ENCODE measurements around the gene ANKMY2.
"Not testable (repeated sequence)": the region's sequence is repeated elsewhere in the genome, so short reads cannot be mapped to it uniquely, and the experiment has no call there.

ANKMY2 gene

GRCh38 chr7:16669581-16669980 lies 24.0 kb upstream of the ANKMY2 start:
- no peak overlapping the region for H3K4me3 ChIP-seq (ENCODE audit: low read depth, low read length)
- TF ChIP-seq CTCF (IDR thresholded peaks at IDR 0.05; ENCODE audit: borderline replicate concordance, insufficient read depth, low read depth, low read length), result no peak

DNA sequence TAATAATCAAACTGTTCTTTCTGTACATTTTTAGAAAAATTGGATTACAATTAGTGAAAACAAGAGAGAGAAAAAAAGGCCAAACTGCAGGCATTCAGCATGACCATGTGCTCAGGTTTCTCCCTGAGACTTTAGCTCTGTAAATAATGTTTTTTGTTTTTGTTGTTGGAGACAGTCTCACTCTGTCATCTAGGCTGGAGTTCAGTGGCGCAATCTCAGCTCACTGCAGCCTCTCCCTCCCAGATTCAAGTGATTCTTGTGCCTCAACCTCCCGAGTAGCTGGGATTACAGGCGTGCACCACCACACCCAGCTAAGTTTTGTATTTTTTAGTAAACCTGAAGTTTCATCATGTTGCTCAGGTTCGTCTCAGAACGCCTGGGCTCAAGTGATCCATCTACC lies 23.4 kb upstream of the ANKMY2 start:
- H3K4me3 ChIP-seq (ENCODE audit: low read depth, low read length), result no peak overlapping the region
- no peak for TF ChIP-seq CTCF (IDR thresholded peaks at IDR 0.05; ENCODE audit: borderline replicate concordance, insufficient read depth, low read depth, low read length)

DNA sequence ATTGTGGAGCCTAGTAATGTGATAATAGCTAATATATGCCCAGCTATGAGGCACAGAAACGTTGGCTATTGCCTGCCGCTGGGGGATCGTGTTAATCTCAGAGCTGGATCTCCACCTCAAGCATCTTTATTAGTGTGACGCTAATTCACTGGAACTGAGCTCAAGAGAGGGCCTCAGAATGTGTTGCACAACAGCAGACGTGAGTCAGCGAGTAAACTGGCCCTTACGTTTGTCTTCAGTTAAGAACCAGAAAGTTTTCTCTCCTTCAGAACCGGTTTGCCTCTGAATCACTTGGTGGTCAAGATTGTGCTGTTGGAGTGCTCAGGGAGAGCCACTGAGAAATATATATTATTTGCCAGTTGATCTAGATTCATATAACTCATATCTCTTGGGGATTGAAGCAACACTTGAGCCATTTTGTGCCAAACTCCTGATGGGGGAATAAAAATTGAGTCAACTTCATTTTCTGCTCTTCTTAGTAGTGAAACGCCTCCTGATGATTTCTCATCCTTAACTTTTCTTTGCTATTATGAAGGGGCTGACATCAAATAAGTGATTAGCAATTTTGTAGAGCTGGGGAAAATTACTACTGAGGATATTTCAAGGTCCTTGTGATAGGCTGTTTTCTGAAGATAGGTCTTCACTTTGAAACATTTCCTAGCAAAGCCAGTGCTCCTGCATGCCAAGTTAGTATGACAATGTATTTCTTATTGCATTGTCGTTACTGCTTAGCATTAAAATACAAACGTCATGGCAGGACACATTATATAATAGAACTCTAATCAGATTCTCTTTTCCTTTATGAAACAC lies 22.7 kb upstream of the ANKMY2 start:
- no peak for TF ChIP-seq CTCF (IDR thresholded peaks at IDR 0.05; ENCODE audit: borderline replicate concordance, insufficient read depth, low read depth, low read length)
- no peak overlapping the region for H3K4me3 ChIP-seq (ENCODE audit: low read depth, low read length)

DNA sequence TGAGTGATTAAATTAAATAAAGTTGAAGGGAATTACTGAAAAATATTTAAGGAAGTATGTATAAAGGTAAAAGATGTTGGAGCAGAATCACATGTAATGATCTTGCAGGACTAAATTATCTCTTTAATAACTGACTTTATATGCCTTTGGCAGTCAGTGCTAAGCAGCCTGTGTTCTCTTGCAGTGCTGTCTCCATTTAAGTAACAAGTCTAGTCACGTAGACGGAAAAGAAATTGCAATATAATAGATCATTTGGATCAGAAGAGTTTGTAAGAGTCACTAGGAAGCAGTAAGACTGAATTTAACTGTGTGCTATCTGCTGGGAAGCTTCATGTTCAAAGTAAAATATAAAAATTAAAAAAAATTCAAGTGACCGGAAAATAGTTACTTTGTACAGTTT lies 21.8 kb upstream of the ANKMY2 start:
- TF ChIP-seq CTCF (IDR thresholded peaks at IDR 0.05; ENCODE audit: borderline replicate concordance, insufficient read depth, low read depth, low read length), result no peak
- no peak overlapping the region for H3K4me3 ChIP-seq (ENCODE audit: low read depth, low read length)

DNA sequence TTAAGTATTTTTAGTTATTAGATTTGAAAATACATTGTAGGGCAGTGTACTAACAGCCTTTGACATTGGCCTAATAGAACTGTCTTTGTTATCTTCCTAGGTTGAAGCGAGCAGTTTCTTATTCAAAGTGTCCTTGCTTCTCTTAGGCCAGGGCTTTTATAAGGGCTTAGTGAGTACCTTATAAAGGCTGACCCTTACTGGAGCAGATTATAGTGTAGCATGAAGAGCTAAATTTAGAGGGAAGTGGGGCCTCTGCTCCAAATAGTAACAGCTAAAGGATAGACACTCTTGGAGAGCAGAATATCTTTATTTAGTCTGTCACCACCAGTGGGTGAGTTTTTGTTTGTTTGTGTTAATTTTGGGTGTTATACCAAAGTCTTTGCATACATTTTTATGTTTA lies 16.4 kb upstream of the ANKMY2 start:
- TF ChIP-seq CTCF (IDR thresholded peaks at IDR 0.05; ENCODE audit: borderline replicate concordance, insufficient read depth, low read depth, low read length), result no peak

GRCh38 chr7:16660702-16661464 lies 15.3 kb upstream of the ANKMY2 start:
- H3K4me3 ChIP-seq (ENCODE audit: low read depth, low read length), result no peak overlapping the region

More for the DNA sequence above, 16.4 kb upstream of the ANKMY2 start:
- H3K4me3 ChIP-seq (ENCODE audit: low read depth, low read length), result no peak overlapping the region

GRCh38 chr7:16659854-16660497 lies 14.4 kb upstream of the ANKMY2 start:
- H3K4me3 ChIP-seq (ENCODE audit: low read depth, low read length), result not testable (repeated sequence)

More at GRCh38 chr7:16660702-16661464, 15.3 kb upstream of the ANKMY2 start:
- no peak for TF ChIP-seq CTCF (IDR thresholded peaks at IDR 0.05; ENCODE audit: borderline replicate concordance, insufficient read depth, low read depth, low read length)
